ENCODE data around the gene ALDH7A1.
A peak's percentile ranks its signal among the peaks of the same experiment; 100 is the strongest.
"Not testable (repeated sequence)": the region's sequence is repeated elsewhere in the genome, so short reads cannot be mapped to it uniquely, and the experiment has no call there.

ALDH7A1 gene

DNA sequence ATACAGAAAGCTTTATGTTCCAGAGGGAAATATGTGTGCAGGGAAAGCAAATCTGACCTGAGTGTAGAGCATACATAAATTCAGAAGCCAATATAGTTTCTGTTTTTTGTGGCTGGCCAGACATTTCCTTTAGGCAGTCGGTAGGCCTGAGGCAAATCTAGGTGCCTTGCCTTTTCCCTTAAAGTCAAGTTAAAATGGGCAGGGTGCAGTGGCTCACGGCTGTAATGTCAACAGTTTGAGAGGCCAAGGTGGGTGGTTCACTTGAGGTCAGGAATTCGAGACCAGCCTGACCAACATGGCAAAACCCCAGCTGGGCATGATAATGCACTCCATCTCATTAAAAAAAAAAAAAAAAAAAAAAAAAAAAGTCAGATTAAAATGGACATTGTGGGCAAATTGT is 36.9 kb upstream of the ALDH7A1 start:
- ChIA-PET CTCF (no interaction called here), POLR2A (ENCODE audit: low non-redundant PET) (no interaction called here)
- no peak overlapping the region for H3K27ac ChIP-seq
- no peak for TF ChIP-seq CTCF (conservative IDR thresholded peaks at IDR 0.05; ENCODE audit: low read depth)
- DNase-seq (ENCODE audit: low spot score): no peak

DNA sequence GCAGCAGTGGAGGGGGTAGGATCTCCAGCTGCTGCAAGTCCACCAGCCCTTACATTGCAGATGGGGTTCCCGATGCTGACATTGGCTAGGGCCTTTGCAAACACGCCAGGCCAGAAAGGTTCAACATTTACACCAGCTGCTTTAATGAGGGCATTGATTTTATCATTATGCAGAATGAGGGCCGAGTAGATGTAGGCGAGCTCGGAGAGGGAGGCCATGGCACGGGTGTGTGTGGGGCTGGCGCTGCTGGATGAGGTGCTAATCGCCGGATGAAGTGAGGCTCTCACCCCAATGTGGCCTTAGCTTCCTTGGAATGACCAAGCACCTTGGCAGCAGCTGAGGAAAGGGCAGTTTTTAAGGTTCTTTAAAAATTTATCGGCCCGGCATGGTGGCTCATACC is 33.1 kb upstream of the ALDH7A1 start:
- H3K27ac ChIP-seq: no peak overlapping the region
- DNase-seq (ENCODE audit: low spot score): no peak
- POLR2A ChIA-PET (ENCODE audit: low non-redundant PET): no interaction called here
- CTCF ChIA-PET: interaction anchor here (0.6 kb wide), 1 partner anchor 24 kb away, joined by 3 read pairs; no protein-coding TSS in a partner anchor
- TF ChIP-seq CTCF (conservative IDR thresholded peaks at IDR 0.05; ENCODE audit: low read depth): no peak

DNA sequence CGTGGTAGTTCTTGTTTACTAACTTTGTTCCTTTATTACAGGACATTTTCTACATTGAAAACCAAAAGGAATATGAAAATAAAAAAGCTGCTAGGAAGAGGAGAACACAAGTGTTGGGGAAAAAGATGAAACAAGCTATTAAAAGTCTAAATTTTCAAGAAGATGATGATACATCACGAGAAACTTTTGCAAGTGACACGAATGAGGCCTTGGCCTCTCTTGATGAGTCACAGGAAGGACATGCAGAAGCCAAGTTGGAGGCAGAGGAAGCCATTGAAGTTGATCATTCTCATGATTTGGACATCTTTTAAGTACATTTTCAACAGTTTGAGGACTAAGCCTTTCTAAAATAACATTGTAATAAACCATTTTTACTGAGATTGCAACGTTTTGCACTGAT is 29.5 kb upstream of the ALDH7A1 start:
- no peak for TF ChIP-seq CTCF (conservative IDR thresholded peaks at IDR 0.05; ENCODE audit: low read depth)
- ChIA-PET POLR2A (ENCODE audit: low non-redundant PET) (no interaction called here), CTCF (interaction anchor here (0.6 kb wide), 1 partner anchor 124 kb away, joined by 4 read pairs; no protein-coding TSS in a partner anchor)
- DNase-seq (ENCODE audit: low spot score): peak; percentile 41
- no peak overlapping the region for H3K27ac ChIP-seq

DNA sequence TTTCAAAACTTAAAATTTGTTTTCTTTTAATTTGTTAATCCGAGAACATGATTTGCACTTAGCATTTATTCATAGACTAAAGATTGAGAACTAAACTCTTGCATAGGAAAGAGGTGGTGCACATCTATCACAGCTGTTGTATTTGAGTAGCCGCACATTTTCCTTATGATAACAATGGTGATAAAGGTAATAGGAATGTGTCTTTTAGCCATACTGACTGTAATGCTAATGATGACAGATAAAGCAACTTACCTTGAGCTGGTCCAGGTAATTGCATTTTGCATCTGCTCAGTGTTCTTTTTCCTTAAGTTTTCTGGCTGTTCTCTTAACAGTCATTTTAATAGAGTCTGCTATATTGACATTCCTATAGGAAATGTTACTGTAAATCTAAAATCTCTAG is 24.8 kb upstream of the ALDH7A1 start:
- H3K27ac ChIP-seq: no peak overlapping the region
- POLR2A ChIA-PET (ENCODE audit: low non-redundant PET): no interaction called here
- CTCF ChIA-PET: interaction anchor here (0.5 to 1.5 kb wide), 3 partner anchors 19 to 100 kb away, joined by 3 to 4 read pairs (median 3); partner anchors contain the start of gene PHAX
- no peak for TF ChIP-seq CTCF (conservative IDR thresholded peaks at IDR 0.05; ENCODE audit: low read depth)
- DNase-seq (ENCODE audit: low spot score): peak; percentile 38

- H3K27ac ChIP-seq; CTCF ChIA-PET; POLR2A ChIA-PET (ENCODE audit: low non-redundant PET); DNase-seq (ENCODE audit: low spot score): not testable (repeated sequence)
Measured at GRCh38 chr5:126617603-126618002, 22.6 kb upstream of the ALDH7A1 start.

- no peak for TF ChIP-seq CTCF (conservative IDR thresholded peaks at IDR 0.05; ENCODE audit: low read depth)
- ChIA-PET CTCF (interaction anchor here (0.6 to 1.7 kb wide), 3 partner anchors 14 to 398 kb away, joined by 3 to 10 read pairs (median 3); partner anchors contain the start of gene PHAX), POLR2A (ENCODE audit: low non-redundant PET) (interaction anchor here (0.6 kb wide), 1 partner anchor 9 kb away, joined by 4 read pairs; no protein-coding TSS in a partner anchor)
- DNase-seq (ENCODE audit: low spot score): no peak
- no peak overlapping the region for H3K27ac ChIP-seq
Measured at GRCh38 chr5:126615286-126615685, 20.3 kb upstream of the ALDH7A1 start.

- DNase-seq (ENCODE audit: low spot score): no peak
- ChIA-PET POLR2A (ENCODE audit: low non-redundant PET) (no interaction called here), CTCF (interaction anchor here (0.7 kb wide), 1 partner anchor 183 kb away, joined by 7 read pairs; no protein-coding TSS in a partner anchor)
- H3K27ac ChIP-seq: no peak overlapping the region
- TF ChIP-seq CTCF (conservative IDR thresholded peaks at IDR 0.05; ENCODE audit: low read depth): no peak
Measured at GRCh38 chr5:126613941-126614592, 19.0 kb upstream of the ALDH7A1 start.
